Endothelial cell of umbilical vein (primary cell): ENCODE data around the gene ADAM8.

ENCODE experiments used
- EZH2 ChIP-seq: IDR thresholded peaks from 2 replicates; pipeline ENCODE4 v1.6.1; 2012; ENCODE audit warnings: borderline replicate concordance, low read depth, mild to moderate bottlenecking, moderate library complexity, low read length, inconsistent platforms; ENCODE audit not compliant: severe bottlenecking
- FOS ChIP-seq: IDR thresholded peaks from 2 replicates; pipeline ENCODE4 v1.6.1; 2011; ENCODE audit warnings: mild to moderate bottlenecking, low read length, moderate library complexity, borderline replicate concordance; ENCODE audit not compliant: insufficient read depth
- GATA2 ChIP-seq: IDR thresholded peaks from 2 replicates; pipeline ENCODE4 v1.7.0; 2011; ENCODE audit warnings: low read depth, mild to moderate bottlenecking, moderate library complexity, mixed read lengths, low read length; ENCODE audit not compliant: insufficient read length, insufficient read depth
- JUN ChIP-seq: IDR thresholded peaks from 2 replicates; pipeline ENCODE4 v1.6.1; 2011; ENCODE audit warnings: borderline replicate concordance, low read depth; ENCODE audit not compliant: insufficient read length, insufficient read depth
- POLR2A ChIP-seq: IDR thresholded peaks from 2 replicates; pipeline ENCODE4 v1.6.1; 2012; ENCODE audit warnings: low read depth, mild to moderate bottlenecking, control low read depth, low read length
- POLR2AphosphoS5 ChIP-seq: IDR thresholded peaks from 2 replicates; pipeline ENCODE4 v1.6.1; 2012; ENCODE audit warnings: low read depth, mild to moderate bottlenecking, control low read depth, low read length, moderate library complexity; ENCODE audit not compliant: insufficient read depth
- TF ChIP-seq, protein P1 (sequence below), 2 donors: IDR thresholded peaks; 1 replicate in 1 of 2; 2 replicates in 1 of 2; pipeline ENCODE4 v1.5.1; 2011; ENCODE audit warnings: low read length in 2 of 2, mild to moderate bottlenecking in 2 of 2, moderate library complexity in 2 of 2, control low read depth in 1 of 2, inconsistent platforms in 1 of 2, low read depth in 1 of 2; ENCODE audit not compliant: insufficient read depth in 1 of 2; ENCODE audit errors: extremely low read depth in 1 of 2
- TF ChIP-seq, protein P2 (sequence below): IDR thresholded peaks from 2 replicates; pipeline ENCODE4 v1.6.1; 2011; ENCODE audit not compliant: insufficient read depth, insufficient read length

DNA sequence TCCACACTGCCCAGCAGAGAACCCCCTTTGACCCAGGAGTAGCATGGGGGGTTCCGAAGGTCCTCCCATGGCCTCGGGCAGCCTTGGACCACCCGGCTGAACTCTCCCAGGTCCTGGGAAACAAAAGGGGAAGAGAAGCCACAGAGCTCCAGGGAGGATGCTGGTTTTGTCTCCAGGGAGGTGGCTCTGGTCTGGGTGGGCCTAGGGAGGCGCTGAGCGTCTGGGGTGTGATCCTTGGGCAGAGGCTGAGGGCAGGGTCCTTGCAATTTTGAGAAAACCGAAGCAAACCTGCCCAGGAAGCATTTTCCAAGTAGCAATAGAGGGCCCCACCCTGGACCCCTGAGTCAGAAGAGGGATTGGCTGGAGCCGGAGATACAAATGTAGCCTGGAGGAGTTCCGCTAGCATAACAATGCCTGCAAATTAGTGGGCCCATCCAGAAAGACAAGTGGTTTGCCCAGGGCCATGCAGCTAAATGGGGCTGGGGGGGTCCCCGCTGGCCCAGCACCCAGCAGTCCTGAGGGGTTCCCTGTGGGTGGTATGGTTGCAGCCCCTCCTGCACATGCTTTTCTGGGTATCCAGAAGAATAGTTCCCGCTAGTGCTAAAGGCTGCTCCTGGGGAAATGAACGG, 44.6 kb downstream of the ADAM8 start:
- TF ChIP-seq POLR2A (no peak), GATA2 (no peak), EZH2 (no peak), FOS (no peak), POLR2AphosphoS5 (no peak), JUN (no peak)
- TF ChIP-seq, protein P1, sequence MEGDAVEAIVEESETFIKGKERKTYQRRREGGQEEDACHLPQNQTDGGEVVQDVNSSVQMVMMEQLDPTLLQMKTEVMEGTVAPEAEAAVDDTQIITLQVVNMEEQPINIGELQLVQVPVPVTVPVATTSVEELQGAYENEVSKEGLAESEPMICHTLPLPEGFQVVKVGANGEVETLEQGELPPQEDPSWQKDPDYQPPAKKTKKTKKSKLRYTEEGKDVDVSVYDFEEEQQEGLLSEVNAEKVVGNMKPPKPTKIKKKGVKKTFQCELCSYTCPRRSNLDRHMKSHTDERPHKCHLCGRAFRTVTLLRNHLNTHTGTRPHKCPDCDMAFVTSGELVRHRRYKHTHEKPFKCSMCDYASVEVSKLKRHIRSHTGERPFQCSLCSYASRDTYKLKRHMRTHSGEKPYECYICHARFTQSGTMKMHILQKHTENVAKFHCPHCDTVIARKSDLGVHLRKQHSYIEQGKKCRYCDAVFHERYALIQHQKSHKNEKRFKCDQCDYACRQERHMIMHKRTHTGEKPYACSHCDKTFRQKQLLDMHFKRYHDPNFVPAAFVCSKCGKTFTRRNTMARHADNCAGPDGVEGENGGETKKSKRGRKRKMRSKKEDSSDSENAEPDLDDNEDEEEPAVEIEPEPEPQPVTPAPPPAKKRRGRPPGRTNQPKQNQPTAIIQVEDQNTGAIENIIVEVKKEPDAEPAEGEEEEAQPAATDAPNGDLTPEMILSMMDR (IDR thresholded peaks at IDR 0.05; ENCODE audit: extremely low read depth in 1 of 2, insufficient read depth in 1 of 2, low read depth in 1 of 2, low read length in 2 of 2) = no peak
- TF ChIP-seq, protein P2, sequence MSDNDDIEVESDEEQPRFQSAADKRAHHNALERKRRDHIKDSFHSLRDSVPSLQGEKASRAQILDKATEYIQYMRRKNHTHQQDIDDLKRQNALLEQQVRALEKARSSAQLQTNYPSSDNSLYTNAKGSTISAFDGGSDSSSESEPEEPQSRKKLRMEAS = no peak
